Liver (tissue), 9 donors: Measurements from ENCODE around the gene ALG1. TPM values are rescaled to one million over a fixed set of nuclear protein-coding genes. Genes with fewer than 3 reads are reported as not detected.
"Not testable (repeated sequence)": the region's sequence is repeated elsewhere in the genome, so short reads cannot be mapped to it uniquely, and the experiment has no call there.

Experiments
- DNase-seq: peaks from one replicate; pipeline ENCODE4 v3.0.0-alpha.2; 2017; ENCODE audit warnings: low spot score
- H3K27ac ChIP-seq, 2 donors: one replicate each; pipeline ENCODE4 v1.7.0; 2013; ENCODE audit warnings: inconsistent platforms in 2 of 2, low read length in 2 of 2, control low read depth in 1 of 2, low read depth in 1 of 2, mild to moderate bottlenecking in 1 of 2
- H3K27me3 ChIP-seq, 4 donors: one replicate each; pipeline versions ENCODE4 v1.6.1 to v1.7.0; 2013; ENCODE audit warnings: low read length in 3 of 4, inconsistent platforms in 1 of 4, mild to moderate bottlenecking in 1 of 4, moderate library complexity in 1 of 4; ENCODE audit not compliant: control insufficient read depth in 4 of 4, insufficient read depth in 4 of 4
- H3K36me3 ChIP-seq, 4 donors: one replicate each; pipeline versions ENCODE4 v1.6.1 to v1.7.0; 2013; ENCODE audit warnings: low read length in 3 of 4, mild to moderate bottlenecking in 3 of 4, low read depth in 1 of 4, moderate library complexity in 1 of 4; ENCODE audit not compliant: control insufficient read depth in 4 of 4, insufficient read depth in 3 of 4
- H3K4me1 ChIP-seq, 4 donors: one replicate each; pipeline versions ENCODE4 v1.6.1 to v1.7.0; 2013; ENCODE audit warnings: low read length in 3 of 4, mild to moderate bottlenecking in 3 of 4, moderate library complexity in 1 of 4; ENCODE audit not compliant: control insufficient read depth in 4 of 4, insufficient read depth in 4 of 4
- H3K4me3 ChIP-seq, 3 donors: one replicate each; pipeline versions ENCODE4 v1.6.1 to v1.7.0; 2013; ENCODE audit warnings: low read length in 3 of 3, control low read depth in 1 of 3, low read depth in 1 of 3, mild to moderate bottlenecking in 1 of 3
- H3K9ac ChIP-seq, 2 donors: one replicate each; pipeline ENCODE4 v1.7.0; 2013; ENCODE audit warnings: low read length in 2 of 2, mild to moderate bottlenecking in 2 of 2, moderate library complexity in 2 of 2, control low read depth in 1 of 2, low read depth in 1 of 2
- H3K9me3 ChIP-seq, 4 donors: one replicate each; pipeline versions ENCODE4 v1.6.1 to v1.7.0; 2013; ENCODE audit warnings: low read length in 3 of 4; ENCODE audit not compliant: control insufficient read depth in 4 of 4
- EGR1 ChIP-seq, 2 donors: IDR thresholded peaks; 2 replicates each; pipeline ENCODE4 v1.6.1; 2016 to 2018; ENCODE audit warnings: antibody characterized with exemption in 2 of 2, low read depth in 2 of 2
- GABPA ChIP-seq, 2 donors: IDR thresholded peaks in 1 of 2; conservative IDR thresholded peaks in 1 of 2; 2 replicates each; pipeline ENCODE4 v1.6.1; 2016; ENCODE audit warnings: antibody characterized with exemption in 2 of 2, mild to moderate bottlenecking in 1 of 2, moderate library complexity in 1 of 2
- HNF4A ChIP-seq, 2 donors: conservative IDR thresholded peaks; 2 replicates each; pipeline ENCODE4 v1.6.1; 2016; ENCODE audit warnings: antibody characterized with exemption in 2 of 2, mild to moderate bottlenecking in 2 of 2
- JUND ChIP-seq, 2 donors: IDR thresholded peaks; 2 replicates each; pipeline ENCODE4 v1.6.1; 2016; ENCODE audit warnings: antibody characterized with exemption in 2 of 2
- NR2F2 ChIP-seq: IDR thresholded peaks from 2 replicates; pipeline ENCODE4 v1.6.1; 2016; ENCODE audit warnings: antibody characterized with exemption
- RAD21 ChIP-seq, 2 donors: IDR thresholded peaks; 2 replicates each; pipeline ENCODE4 v1.6.1; 2016; ENCODE audit warnings: antibody characterized with exemption in 2 of 2, mild to moderate bottlenecking in 2 of 2
- RXRA ChIP-seq, 2 donors: IDR thresholded peaks; 2 replicates each; pipeline ENCODE4 v1.6.1; 2017 to 2018; ENCODE audit warnings: antibody characterized with exemption in 2 of 2, mild to moderate bottlenecking in 1 of 2
- SP1 ChIP-seq: IDR thresholded peaks from 2 replicates; pipeline ENCODE4 v1.6.1; 2018; ENCODE audit warnings: antibody characterized with exemption, mild to moderate bottlenecking
- YY1 ChIP-seq: IDR thresholded peaks from 2 replicates; pipeline ENCODE4 v1.6.1; 2016; ENCODE audit warnings: antibody characterized with exemption, mild to moderate bottlenecking
- ZBTB33 ChIP-seq: IDR thresholded peaks from 2 replicates; pipeline ENCODE4 v1.6.1; 2016; ENCODE audit warnings: antibody characterized with exemption
- WGBS: extraction: QIAGEN DNeasy Blood & Tissue Kit; methylation state at CpG from one replicate; pipeline ENCODE4 v1.1.7; 2013; 5-methylcytosine and 5-hydroxymethylcytosine counted together
- polyA plus RNA-seq, 2 donors: library from polyadenylated mRNA; stranded (reverse) in 1 of 2; unstranded in 1 of 2; fragments of 200-250 nt in 1 of 2; fragments of >200 nt in 1 of 2; fragmentation: Nextera tagmentation in 1 of 2; extraction: Ambion mirVana in 1 of 2; gene quantifications; one replicate each; pipeline versions ENCODE4 v1.2.1 to v1.2.3, GENCODE V29; 2013 to 2015
- total RNA-seq, 2 donors: library from RNA; depleted of rRNA; stranded (reverse); fragments of >200 nt; gene quantifications; one replicate each; pipeline ENCODE4 v1.2.3, GENCODE V29; 2014
- TF ChIP-seq, protein P1 (sequence below): IDR thresholded peaks from 2 replicates; pipeline ENCODE4 v1.6.1; 2016; ENCODE audit warnings: antibody characterized with exemption, mild to moderate bottlenecking
- donor health status: healthy.
- donor health status: healthy.
- donor health status: healthy.
- donor health status: healthy.
- donor health status: healthy.

ALG1 gene
- total and polyA plus RNA-seq, 4 donors: 18.9 to 25.4 (median 20.6) TPM

- H3K27ac ChIP-seq, H3K4me1 ChIP-seq, H3K4me3 ChIP-seq, DNase-seq, H3K36me3 ChIP-seq, H3K9me3 ChIP-seq, H3K9ac ChIP-seq, H3K27me3 ChIP-seq: not testable (repeated sequence)
- WGBS: 79% methylated on average over 11 of the region's 11 CpGs
Measured at GRCh38 chr16:5093746-5094145, 22.1 kb downstream of the ALG1 start.

DNA sequence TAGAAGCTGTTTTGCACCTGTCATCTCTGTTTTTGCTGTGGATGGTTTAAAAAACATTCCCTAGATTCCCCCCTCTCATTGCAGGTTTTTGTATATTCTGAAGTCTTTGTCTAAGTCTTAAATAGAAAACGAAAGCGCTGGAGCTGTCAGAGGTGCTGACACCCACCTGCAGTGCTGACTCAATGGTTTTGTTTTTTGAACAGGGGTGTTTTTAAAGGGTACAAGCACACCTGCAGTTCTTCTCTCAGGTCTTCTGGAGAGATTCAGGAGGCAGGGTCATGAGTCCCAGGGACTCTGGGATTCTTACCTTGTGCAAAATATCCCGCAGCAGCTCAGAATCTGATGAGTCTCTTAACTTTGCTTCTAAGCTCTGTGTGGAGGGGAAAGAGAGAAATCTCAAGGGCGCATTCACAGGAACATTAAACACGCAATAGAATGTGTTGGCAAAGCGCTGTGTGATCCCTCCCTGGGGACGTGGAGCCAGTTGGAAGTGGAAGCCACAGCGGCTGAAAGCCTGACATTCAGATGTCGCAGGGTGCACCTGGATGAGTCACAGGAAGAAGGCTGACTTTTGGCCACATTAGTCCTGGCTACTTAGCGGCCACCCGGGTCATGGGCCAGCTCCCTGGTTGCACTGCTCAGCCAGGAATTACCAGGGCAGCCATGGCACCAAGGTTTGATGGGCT is 23.6 kb downstream of the ALG1 start:
- DNase-seq, H3K27ac ChIP-seq, H3K9me3 ChIP-seq, H3K9ac ChIP-seq, H3K4me3 ChIP-seq, H3K4me1 ChIP-seq, H3K27me3 ChIP-seq, H3K36me3 ChIP-seq: not testable (repeated sequence)
- 73% methylated on average over 11 of the region's 11 CpGs for WGBS

DNA sequence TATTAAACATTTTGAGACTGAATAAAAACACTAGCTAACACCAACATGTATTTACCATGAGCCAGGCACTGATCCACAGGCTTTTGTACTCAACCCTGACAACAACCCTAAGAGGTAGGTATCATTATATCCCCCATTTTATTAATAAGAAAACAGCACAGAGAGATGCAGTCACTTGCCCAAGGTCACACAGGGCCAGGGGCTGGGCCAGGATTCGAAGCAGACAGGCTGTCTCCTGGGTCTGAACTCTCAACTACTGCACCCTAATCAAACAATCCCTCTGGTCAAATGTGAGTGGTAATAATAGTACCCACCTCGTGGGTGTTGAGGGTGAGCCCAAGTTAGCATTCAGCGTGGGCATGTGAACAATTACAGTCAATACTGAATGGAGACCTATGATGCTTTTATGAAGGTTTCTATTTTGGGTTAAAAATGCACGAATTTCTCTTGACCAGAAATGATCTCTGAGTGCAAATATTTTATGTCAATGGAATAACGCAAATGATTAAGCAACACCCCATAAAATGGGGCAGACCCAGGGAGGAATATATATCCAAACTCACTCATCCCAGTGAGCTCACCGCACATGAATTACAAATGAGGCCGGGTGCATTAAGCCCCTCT is 24.9 kb downstream of the ALG1 start:
- H3K9ac ChIP-seq, DNase-seq, H3K27ac ChIP-seq, H3K36me3 ChIP-seq, H3K9me3 ChIP-seq, H3K27me3 ChIP-seq, H3K4me1 ChIP-seq: not testable (repeated sequence)
- WGBS: 26% methylated on average over 7 of the region's 7 CpGs
- peak overlapping the region in 2 of 3 donors; percentile 43 to 70 for H3K4me3 ChIP-seq

DNA sequence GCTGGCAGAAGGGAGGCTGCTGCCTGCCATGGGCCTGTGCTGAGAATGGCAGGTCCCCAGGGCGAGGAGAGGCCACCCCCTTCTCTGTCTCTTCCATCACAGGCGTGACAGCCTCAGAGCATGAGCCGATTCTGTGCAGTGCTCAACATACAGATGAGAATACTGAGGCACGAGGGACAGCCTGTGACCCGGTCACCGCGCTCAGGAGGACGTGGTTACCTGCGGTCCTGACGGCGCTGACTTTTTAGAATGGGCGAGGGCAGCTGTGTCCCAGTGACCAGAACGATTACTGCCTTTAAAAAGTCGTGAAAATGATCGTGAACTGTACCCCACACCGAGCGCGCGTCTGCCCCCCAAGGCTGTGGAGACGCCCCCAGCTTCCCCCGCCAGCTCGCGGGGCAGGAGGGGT is 25.4 kb downstream of the ALG1 start:
- H3K27ac ChIP-seq: peak overlapping the region; percentile 28 to 35
- peak overlapping the region in 1 of 2 donors; percentile 8 for H3K9ac ChIP-seq
- peak overlapping the region; percentile 41 to 70 (median 43) for H3K4me3 ChIP-seq
- WGBS: 1% methylated on average over 23 of the region's 23 CpGs
- H3K27me3 ChIP-seq, DNase-seq, H3K36me3 ChIP-seq, H3K9me3 ChIP-seq, H3K4me1 ChIP-seq: not testable (repeated sequence)

- not testable (repeated sequence) for H3K9me3 ChIP-seq, H3K4me1 ChIP-seq, H3K27me3 ChIP-seq, H3K36me3 ChIP-seq
- H3K4me3 ChIP-seq: peak within 1 kb of the TSS; percentile 41 to 70 (median 61)
- peak within 1 kb of the TSS; percentile 50 to 54 for H3K27ac ChIP-seq
- H3K9ac ChIP-seq: peak within 1 kb of the TSS in 1 of 2 donors; percentile 8
- peak; percentile 98 for DNase-seq
- under 1% methylated on average over 67 of the region's 67 CpGs for WGBS
- TF ChIP-seq, protein P1, sequence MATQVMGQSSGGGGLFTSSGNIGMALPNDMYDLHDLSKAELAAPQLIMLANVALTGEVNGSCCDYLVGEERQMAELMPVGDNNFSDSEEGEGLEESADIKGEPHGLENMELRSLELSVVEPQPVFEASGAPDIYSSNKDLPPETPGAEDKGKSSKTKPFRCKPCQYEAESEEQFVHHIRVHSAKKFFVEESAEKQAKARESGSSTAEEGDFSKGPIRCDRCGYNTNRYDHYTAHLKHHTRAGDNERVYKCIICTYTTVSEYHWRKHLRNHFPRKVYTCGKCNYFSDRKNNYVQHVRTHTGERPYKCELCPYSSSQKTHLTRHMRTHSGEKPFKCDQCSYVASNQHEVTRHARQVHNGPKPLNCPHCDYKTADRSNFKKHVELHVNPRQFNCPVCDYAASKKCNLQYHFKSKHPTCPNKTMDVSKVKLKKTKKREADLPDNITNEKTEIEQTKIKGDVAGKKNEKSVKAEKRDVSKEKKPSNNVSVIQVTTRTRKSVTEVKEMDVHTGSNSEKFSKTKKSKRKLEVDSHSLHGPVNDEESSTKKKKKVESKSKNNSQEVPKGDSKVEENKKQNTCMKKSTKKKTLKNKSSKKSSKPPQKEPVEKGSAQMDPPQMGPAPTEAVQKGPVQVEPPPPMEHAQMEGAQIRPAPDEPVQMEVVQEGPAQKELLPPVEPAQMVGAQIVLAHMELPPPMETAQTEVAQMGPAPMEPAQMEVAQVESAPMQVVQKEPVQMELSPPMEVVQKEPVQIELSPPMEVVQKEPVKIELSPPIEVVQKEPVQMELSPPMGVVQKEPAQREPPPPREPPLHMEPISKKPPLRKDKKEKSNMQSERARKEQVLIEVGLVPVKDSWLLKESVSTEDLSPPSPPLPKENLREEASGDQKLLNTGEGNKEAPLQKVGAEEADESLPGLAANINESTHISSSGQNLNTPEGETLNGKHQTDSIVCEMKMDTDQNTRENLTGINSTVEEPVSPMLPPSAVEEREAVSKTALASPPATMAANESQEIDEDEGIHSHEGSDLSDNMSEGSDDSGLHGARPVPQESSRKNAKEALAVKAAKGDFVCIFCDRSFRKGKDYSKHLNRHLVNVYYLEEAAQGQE: peak; percentile 58
- TF ChIP-seq YY1 (peak; percentile 89), SP1 (peak; percentile 88), ZBTB33 (peak; percentile 23), EGR1 (IDR thresholded peaks at IDR 0.05; ENCODE audit: low read depth in 2 of 2) (peak; percentile 31 to 66), JUND (IDR thresholded peaks at IDR 0.05) (peak in 1 of 2 donors; percentile 15), NR2F2 (peak; percentile 35), RAD21 (IDR thresholded peaks at IDR 0.05) (peak in 1 of 2 donors; percentile 4), RXRA (IDR thresholded peaks at IDR 0.05) (peak; percentile 53 to 54), HNF4A (conservative IDR thresholded peaks at IDR 0.05) (peak; percentile 47 to 72), GABPA (IDR thresholded peaks at IDR 0.05 in 1 of 2, conservative IDR thresholded peaks at IDR 0.05 in 1 of 2) (peak in 1 of 2 donors; percentile 55)
Measured at GRCh38 chr16:5097470-5098220, 26.0 kb downstream of the ALG1 start, which contains the start of gene EEF2KMT. EEF2KMT (minus strand) TSS chr16:5097795; CDS start chr16:5097739, 56 bp downstream.
